PFSK-1 (cell line): ENCODE data around the gene AIG1.

ENCODE experiments used
- POLR2AphosphoS5 ChIP-seq: IDR thresholded peaks from 2 replicates; pipeline ENCODE4 v1.6.1; 2012; ENCODE audit warnings: low read depth, mild to moderate bottlenecking, control low read depth, low read length, moderate library complexity
- TAF1 ChIP-seq: IDR thresholded peaks from 2 replicates; pipeline ENCODE4 v1.6.1; 2012; ENCODE audit warnings: low read length, control low read depth, borderline replicate concordance; ENCODE audit not compliant: insufficient read depth
- TF ChIP-seq, protein P1 (sequence below), 2 experiments: IDR thresholded peaks; 2 replicates each; pipeline versions ENCODE4 v1.6.1 to v1.8.0; 2011 to 2012; ENCODE audit warnings: low read depth in 2 of 2, low read length in 2 of 2, control low read depth in 1 of 2, inconsistent platforms in 1 of 2, mild to moderate bottlenecking in 1 of 2, moderate library complexity in 1 of 2; ENCODE audit not compliant: insufficient read depth in 1 of 2

DNA sequence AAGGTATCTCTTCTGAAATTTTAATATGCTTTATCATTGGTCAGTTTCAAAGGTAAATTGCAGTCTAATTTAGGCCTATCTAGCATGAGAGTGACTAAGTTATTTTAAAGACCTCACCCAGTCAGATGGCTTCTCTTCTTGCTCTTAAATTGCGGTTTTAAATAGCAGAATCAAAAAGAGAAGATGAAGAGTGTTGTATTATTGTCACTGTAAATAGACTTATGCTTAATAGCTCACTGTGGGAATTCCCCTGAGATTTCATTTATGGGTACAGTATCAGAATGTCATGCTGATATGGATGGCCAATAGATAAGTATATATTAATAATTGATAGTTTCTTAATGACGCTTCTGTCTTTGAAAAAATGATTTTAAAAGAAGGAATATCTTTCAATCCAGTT lies 35.7 kb downstream of the AIG1 start:
- TF ChIP-seq POLR2AphosphoS5 (no peak), TAF1 (no peak)
- TF ChIP-seq, protein P1, sequence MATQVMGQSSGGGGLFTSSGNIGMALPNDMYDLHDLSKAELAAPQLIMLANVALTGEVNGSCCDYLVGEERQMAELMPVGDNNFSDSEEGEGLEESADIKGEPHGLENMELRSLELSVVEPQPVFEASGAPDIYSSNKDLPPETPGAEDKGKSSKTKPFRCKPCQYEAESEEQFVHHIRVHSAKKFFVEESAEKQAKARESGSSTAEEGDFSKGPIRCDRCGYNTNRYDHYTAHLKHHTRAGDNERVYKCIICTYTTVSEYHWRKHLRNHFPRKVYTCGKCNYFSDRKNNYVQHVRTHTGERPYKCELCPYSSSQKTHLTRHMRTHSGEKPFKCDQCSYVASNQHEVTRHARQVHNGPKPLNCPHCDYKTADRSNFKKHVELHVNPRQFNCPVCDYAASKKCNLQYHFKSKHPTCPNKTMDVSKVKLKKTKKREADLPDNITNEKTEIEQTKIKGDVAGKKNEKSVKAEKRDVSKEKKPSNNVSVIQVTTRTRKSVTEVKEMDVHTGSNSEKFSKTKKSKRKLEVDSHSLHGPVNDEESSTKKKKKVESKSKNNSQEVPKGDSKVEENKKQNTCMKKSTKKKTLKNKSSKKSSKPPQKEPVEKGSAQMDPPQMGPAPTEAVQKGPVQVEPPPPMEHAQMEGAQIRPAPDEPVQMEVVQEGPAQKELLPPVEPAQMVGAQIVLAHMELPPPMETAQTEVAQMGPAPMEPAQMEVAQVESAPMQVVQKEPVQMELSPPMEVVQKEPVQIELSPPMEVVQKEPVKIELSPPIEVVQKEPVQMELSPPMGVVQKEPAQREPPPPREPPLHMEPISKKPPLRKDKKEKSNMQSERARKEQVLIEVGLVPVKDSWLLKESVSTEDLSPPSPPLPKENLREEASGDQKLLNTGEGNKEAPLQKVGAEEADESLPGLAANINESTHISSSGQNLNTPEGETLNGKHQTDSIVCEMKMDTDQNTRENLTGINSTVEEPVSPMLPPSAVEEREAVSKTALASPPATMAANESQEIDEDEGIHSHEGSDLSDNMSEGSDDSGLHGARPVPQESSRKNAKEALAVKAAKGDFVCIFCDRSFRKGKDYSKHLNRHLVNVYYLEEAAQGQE (IDR thresholded peaks at IDR 0.05; ENCODE audit: insufficient read depth in 1 of 2, low read depth in 2 of 2, low read length in 2 of 2) = no peak
